IPS-18c (cell line): ENCODE measurements around the gene IL1RAPL1.
"Not testable (repeated sequence)": the region's sequence is repeated elsewhere in the genome, so short reads cannot be mapped to it uniquely, and the experiment has no call there.

Experiments
- H3K4me3 ChIP-seq: 2 replicates; pipeline ENCODE4 v1.7.0; 2013; ENCODE audit warnings: low read depth, mild to moderate bottlenecking, low read length, moderate library complexity; ENCODE audit not compliant: insufficient read depth
- H3K9me3 ChIP-seq: one replicate; pipeline ENCODE4 v1.6.1; 2013; ENCODE audit warnings: mild to moderate bottlenecking, low read length, moderate library complexity; ENCODE audit not compliant: control insufficient read depth, insufficient read depth

IL1RAPL1 gene

GRCh38 chrX:28706964-28707363, 119.7 kb downstream of the IL1RAPL1 start:
- Histone ChIP-seq H3K9me3 (no peaks in the 10 kb centered on the region), H3K4me3 (no peak overlapping the region)

DNA sequence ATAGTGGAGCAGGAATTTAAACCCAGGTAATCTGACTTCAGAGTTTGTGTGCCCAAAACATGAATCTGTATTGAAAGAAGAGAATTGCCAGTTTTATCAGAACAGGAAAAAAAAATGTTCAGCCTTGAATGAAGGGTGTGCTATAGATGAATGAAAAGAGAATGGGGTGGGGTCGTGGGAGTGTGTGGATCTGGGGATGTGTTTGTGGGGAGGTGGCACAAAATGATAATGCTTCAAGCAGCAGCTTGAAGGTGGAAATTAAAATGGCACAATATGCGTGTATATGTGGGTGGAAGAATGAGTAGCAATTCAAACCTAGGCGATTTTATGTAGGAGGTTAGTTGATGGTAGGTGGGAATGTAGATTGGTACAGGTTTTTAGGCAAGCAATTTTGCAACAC, 122.2 kb downstream of the IL1RAPL1 start:
- no peaks in the 10 kb centered on the region for H3K9me3 ChIP-seq
- no peak overlapping the region for H3K4me3 ChIP-seq

DNA sequence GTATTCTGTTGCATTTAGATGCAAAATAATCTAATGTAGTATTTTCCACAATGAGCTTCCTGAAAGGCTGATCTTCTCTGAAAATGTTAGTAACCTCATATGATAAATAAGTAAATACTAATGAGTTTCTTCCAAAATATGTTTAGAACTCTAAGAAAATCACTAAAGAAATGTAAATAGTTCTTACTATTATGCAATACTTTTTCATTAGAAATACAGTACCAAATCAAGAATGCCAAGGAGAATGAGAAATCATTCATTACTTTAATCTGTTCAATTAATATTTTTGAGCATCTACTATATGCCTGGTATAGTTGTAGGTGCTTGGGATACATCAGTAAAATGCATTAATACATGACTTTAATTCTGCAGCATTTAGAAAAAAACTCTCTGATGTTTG, 130.6 kb downstream of the IL1RAPL1 start:
- Histone ChIP-seq H3K9me3 (no peaks in the 10 kb centered on the region), H3K4me3 (no peak overlapping the region)

DNA sequence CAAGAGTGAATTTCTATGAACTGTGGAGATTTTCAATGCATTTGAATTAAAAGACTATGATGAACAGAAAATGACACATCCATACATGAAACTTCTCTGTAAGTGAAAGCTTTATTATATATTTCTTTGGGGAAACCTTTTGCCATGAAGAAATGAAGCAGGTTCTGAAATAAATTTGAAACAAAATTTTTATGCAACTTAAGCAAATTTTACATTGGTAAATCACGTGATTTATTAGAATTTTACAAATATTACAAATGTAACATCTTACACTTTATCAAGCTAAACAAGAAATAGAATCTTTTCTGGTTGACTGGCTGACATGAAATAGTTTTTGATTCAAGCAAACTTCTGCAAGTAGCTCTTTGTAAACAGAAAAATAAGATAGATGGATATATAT, 131.2 kb downstream of the IL1RAPL1 start:
- Histone ChIP-seq H3K4me3 (no peak overlapping the region), H3K9me3 (no peaks in the 10 kb centered on the region)

DNA sequence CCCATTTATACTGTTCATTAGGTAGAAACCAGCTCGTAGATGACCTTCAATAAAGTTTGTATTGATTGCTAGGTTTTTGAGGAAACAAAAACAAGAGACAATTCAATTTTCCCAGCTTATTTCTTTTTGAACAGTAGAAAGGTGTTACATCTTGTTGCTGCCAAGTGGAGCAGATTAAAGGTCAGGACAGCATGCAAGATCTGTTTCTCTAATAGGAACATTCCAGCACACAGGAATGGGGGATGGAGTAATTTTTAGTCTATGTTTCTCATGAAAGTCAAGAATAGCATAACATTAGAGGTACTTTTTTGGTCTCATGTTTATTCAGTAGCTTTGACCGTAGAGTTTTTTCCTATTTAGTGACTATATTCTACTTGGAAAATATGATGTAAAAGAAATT, 132.4 kb downstream of the IL1RAPL1 start:
- H3K4me3 ChIP-seq = no peak overlapping the region

GRCh38 chrX:28752330-28752729, 165.1 kb downstream of the IL1RAPL1 start:
- H3K9me3 ChIP-seq = no peaks in the 10 kb centered on the region
- no peak overlapping the region for H3K4me3 ChIP-seq

More for the DNA sequence above, 132.4 kb downstream of the IL1RAPL1 start:
- H3K9me3 ChIP-seq = no peaks in the 10 kb centered on the region

DNA sequence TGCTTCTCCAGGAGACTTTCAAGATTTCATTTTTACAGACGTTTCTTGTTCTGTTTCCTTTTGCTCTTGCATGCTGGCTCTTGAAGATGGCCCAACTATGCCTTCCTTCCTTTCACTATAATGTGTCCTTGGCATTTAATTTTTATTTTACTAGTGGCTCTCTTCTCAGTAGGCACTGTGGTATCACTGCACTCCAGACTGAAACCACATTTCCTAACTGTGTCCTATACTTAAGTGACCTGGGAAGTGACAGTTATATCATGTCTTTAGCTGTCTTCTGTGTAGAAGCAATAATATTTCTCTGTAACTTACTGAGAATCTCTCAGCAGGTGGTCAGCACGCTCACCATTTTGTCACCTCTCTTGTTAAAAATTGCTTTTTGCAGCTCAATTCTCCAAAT, 168.9 kb downstream of the IL1RAPL1 start:
- Histone ChIP-seq H3K4me3 (no peak overlapping the region), H3K9me3 (no peaks in the 10 kb centered on the region)

DNA sequence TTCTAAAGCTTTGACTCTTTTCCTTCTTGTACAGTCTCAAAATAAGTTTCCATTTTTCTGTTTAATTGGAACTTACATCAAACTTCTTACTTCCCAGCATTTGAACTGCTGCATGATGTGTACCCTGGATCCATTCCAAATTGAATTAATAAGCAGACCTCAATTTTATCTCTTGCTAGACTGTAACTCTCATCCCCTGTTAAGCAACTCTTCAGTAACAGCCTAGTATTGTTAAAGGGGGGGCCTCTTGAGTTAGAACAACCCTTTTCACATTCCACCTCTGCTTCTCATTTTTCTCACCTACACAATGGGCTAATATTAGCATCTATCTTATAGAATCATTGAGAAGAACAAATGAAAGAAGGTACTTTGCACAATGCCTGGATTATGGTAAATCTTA, 169.4 kb downstream of the IL1RAPL1 start:
- H3K4me3 ChIP-seq = no peak overlapping the region
- H3K9me3 ChIP-seq = no peaks in the 10 kb centered on the region

DNA sequence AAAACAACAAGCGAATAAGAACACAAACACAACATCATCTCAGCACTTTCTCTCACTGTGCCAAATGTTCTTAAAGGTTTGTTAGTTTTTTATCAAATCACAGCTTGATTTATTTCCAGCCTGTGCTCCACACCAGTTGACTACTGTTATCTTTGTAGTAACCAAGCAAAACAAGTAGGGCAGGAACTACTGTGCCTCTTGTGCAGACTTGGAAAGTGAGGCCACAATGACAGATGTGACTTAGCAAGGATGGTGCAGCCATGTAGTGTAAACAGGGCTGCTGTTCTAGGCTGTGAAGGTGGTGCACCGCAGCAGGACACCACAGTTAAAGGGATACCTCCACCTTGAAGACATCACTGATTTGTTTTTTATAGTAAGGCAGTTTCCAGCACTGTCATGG, 170.0 kb downstream of the IL1RAPL1 start:
- Histone ChIP-seq H3K4me3 (no peak overlapping the region), H3K9me3 (no peaks in the 10 kb centered on the region)

DNA sequence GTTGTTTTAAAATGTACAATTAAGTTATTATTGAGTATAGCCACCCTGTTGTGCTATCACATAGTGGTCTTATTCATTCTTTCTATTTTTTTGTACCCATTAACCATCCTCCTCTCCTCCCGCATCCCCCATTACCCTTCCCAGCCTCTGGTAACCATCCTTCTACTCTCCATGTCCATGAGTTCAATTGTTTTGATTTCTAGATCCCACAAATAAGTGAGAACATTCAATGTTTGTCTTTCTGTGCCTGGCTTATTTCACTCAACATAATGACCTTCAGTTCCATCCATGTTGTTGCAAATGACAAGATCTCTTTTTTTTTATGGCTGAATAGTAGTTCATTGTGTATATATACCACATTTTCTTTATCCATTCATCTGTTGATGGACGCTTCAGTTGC, 179.3 kb downstream of the IL1RAPL1 start:
- not testable (repeated sequence) for H3K9me3 ChIP-seq, H3K4me3 ChIP-seq

- Histone ChIP-seq H3K9me3 (no peaks in the 10 kb centered on the region), H3K4me3 (no peak overlapping the region)
These were observed 186.6 kb downstream of the IL1RAPL1 start for GRCh38 chrX:28773807-28774206.

DNA sequence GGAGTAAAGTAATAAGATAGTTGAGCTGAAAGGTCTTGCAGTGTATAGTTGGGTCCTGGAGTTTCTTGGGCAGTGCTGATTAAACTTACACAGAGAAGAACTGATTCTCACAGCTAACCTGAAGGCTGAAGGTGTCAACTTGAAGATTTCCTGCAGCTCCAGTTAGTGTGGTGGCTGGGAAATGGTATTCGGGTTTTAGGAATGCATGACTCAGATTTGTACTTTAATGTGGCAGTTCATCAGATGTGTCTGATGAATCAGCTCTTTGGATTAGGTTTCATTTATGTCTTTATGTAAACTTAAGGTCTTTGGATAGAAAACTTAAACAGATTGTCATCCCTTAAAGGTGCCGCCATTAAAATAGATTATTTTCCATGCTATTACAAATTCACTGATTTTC, 200.0 kb downstream of the IL1RAPL1 start:
- Histone ChIP-seq H3K9me3 (no peaks in the 10 kb centered on the region), H3K4me3 (no peak overlapping the region)

DNA sequence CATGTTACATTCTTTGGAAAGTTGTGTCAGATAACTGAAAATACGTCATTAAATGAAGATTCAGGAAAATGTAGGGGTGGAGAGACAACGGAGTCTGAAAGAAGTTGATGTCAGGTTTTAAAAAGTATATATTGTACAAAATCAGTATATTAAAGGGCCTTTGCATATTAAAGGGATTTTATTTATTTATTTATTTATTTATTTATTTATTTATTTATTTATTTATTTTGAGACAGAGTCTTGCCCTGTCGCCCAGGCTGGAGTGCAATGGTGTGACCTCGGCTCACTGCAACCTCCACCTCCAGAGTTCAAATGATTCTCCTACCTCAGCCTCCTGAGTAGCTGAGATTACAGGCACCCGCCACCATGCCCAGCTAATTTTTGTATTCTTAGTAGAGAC, 213.4 kb downstream of the IL1RAPL1 start:
- not testable (repeated sequence) for H3K4me3 ChIP-seq, H3K9me3 ChIP-seq

DNA sequence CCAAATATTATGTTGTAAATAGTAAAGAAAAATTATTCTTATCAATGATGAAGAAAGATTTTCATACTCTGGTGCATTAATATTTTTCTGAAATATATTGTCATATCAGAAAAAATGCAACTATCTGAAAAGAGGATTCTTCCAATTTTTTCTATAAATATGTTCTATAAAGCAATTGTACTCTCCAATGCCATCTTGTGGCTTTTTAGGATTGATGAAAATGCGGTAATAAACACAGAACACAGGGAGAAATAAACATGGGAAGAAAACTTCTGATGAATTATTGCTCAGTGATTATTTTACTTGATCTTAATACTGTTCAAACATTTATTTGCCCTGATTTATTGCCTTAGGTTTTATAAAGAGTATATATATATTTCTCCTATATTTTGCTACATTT, 215.4 kb downstream of the IL1RAPL1 start:
- peaks cover 3% of the 10 kb centered on the region for H3K9me3 ChIP-seq

DNA sequence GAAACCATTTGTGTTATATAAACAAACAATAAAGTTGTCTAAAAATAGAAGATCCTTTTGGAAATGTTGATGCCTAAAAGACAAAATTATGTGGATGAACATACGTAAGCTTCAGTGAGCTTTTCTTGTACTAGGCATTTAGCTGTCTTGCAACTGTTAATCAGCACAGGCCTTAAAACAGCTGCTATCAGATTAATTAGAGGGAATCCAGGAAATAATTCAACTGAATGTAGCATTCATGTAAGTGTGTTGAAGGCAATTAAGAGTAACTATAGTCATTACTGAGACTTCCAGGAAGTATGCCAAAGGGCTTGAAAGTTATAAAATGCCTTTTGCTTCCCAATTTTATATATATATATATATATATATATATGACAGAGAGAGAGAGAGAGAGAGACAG, 248.7 kb downstream of the IL1RAPL1 start:
- no peaks in the 10 kb centered on the region for H3K9me3 ChIP-seq
- H3K4me3 ChIP-seq = no peak overlapping the region

More for the DNA sequence above, 215.4 kb downstream of the IL1RAPL1 start:
- no peak overlapping the region for H3K4me3 ChIP-seq

DNA sequence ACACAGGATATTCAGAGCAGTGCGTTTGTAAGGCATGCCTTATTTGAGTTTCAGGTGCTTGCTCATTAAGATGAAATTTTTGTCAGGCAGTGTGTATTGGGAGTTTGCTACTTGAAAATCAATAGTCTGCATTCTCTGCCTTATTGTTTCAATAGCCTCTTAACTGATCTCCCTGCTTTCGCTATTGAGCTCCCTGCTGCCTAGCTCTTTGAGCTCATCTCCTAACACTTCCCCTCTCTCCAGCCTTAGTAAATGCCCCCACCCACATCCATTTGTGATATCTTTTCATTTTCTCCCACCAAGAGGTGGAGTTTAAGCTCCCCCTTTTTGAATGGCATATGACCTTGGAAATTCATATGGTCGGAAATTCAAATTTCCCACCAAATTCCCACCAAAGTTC, 256.6 kb downstream of the IL1RAPL1 start:
- Histone ChIP-seq H3K9me3 (no peaks in the 10 kb centered on the region), H3K4me3 (no peak overlapping the region)

DNA sequence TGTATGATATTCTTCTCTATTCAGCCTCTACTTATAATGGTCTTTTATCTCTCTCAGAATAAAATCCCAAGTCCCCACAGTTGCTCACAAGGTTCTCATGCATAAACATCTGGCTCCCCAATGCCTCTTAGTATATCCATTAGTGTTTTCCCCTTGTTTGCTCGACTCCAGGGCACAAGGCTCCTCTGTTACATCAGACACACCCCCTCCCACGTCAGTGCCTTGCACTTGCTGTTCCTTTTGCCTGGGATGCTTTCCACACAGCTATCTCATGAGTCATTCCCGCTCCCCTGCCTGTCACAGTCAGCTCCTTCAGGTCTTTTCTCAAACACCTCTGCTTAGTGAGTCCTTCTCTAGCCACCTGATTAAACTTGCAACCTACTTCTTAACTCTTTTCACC, 260.2 kb downstream of the IL1RAPL1 start:
- H3K4me3 ChIP-seq = no peak overlapping the region
- H3K9me3 ChIP-seq = peaks cover 2% of the 10 kb centered on the region

- peaks cover 2% of the 10 kb centered on the region for H3K9me3 ChIP-seq
These were observed 261.5 kb downstream of the IL1RAPL1 start for GRCh38 chrX:28848707-28849106.

GRCh38 chrX:28850955-28851354, 263.7 kb downstream of the IL1RAPL1 start:
- Histone ChIP-seq H3K9me3 (peaks cover 2% of the 10 kb centered on the region), H3K4me3 (no peak overlapping the region)

More at GRCh38 chrX:28848707-28849106, 261.5 kb downstream of the IL1RAPL1 start:
- H3K4me3 ChIP-seq = no peak overlapping the region

DNA sequence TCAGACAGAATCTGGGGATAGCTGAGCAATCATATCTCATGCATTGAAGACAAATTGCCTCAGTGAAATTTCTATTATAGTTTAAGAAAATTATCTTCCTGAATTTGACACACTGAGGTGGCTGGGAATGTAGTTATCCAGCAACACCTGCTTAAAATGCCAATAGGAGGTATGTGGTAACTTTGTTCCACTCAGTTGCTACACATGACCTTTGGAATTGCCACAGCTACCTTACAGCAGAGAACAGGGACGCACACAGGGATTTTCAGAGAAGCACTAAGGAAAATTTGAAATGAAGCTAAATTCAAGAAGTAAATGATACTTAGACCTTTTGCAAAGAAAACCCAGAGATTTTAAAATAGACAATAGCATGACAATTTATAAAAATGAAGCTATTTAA, 264.6 kb downstream of the IL1RAPL1 start:
- no peak overlapping the region for H3K4me3 ChIP-seq
- peaks cover 2% of the 10 kb centered on the region for H3K9me3 ChIP-seq
